H9 (cell line): ENCODE data around the gene WASF3. TPM values are rescaled to one million over a fixed set of nuclear protein-coding genes. Genes with fewer than 3 reads are reported as not detected.

Source experiments
- DNase-seq: peaks from one replicate; pipeline ENCODE4 v3.0.0-alpha.2; 2017
- H2AFZ ChIP-seq: one replicate; pipeline ENCODE4 v1.6.1; 2013; ENCODE audit warnings: mild to moderate bottlenecking, low read length, control low read depth, moderate library complexity
- H2AK5ac ChIP-seq: 2 replicates; pipeline ENCODE4 v1.6.1; 2013; ENCODE audit warnings: low read length, control low read depth, mixed read lengths; ENCODE audit not compliant: insufficient read length
- H2BK120ac ChIP-seq: one replicate; pipeline ENCODE4 v1.6.1; 2013; ENCODE audit warnings: low read depth, mild to moderate bottlenecking, low read length, control low read depth, inconsistent platforms; ENCODE audit not compliant: poor library complexity, severe bottlenecking
- H2BK12ac ChIP-seq: 2 replicates; pipeline ENCODE4 v1.6.1; 2013; ENCODE audit warnings: low read length, control low read depth, mixed read lengths, low read depth; ENCODE audit not compliant: insufficient read length
- H2BK15ac ChIP-seq: 2 replicates; pipeline ENCODE4 v1.6.1; 2013; ENCODE audit warnings: low read depth, low read length, control low read depth
- H2BK20ac ChIP-seq: one replicate; pipeline ENCODE4 v1.6.1; 2013; ENCODE audit warnings: low read depth, mild to moderate bottlenecking, low read length, control low read depth, inconsistent platforms; ENCODE audit not compliant: poor library complexity, severe bottlenecking
- H2BK5ac ChIP-seq: 2 replicates; pipeline ENCODE4 v1.6.1; 2013; ENCODE audit warnings: low read length, control low read depth, mixed read lengths; ENCODE audit not compliant: insufficient read length
- H3K14ac ChIP-seq: 2 replicates; pipeline ENCODE4 v1.6.1; 2013; ENCODE audit warnings: low read length, control low read depth; ENCODE audit not compliant: insufficient read depth
- H3K18ac ChIP-seq: 2 replicates; pipeline ENCODE4 v1.6.1; 2013; ENCODE audit warnings: low read depth, mild to moderate bottlenecking, mixed read lengths, low read length, control low read depth; ENCODE audit not compliant: insufficient read length
- H3K23ac ChIP-seq: 2 replicates; pipeline ENCODE4 v1.6.1; 2013; ENCODE audit warnings: low read length, control low read depth, mixed read lengths, low read depth; ENCODE audit not compliant: insufficient read length
- H3K23me2 ChIP-seq: 2 replicates; pipeline ENCODE4 v1.6.1; 2013; ENCODE audit warnings: low read depth, mild to moderate bottlenecking, mixed read lengths, low read length, control low read depth; ENCODE audit not compliant: insufficient read length, poor library complexity, severe bottlenecking
- H3K27ac ChIP-seq: 2 replicates; pipeline ENCODE4 v1.5.1; 2013; ENCODE audit warnings: low read length, control low read depth, mixed read lengths, low read depth; ENCODE audit not compliant: insufficient read length
- H3K27me3 ChIP-seq: 2 replicates; pipeline ENCODE4 v1.6.1; 2013; ENCODE audit warnings: low read length, control low read depth, inconsistent platforms; ENCODE audit not compliant: insufficient read depth
- H3K4ac ChIP-seq: 2 replicates; pipeline ENCODE4 v1.6.1; 2013; ENCODE audit warnings: low read depth, mild to moderate bottlenecking, control low read depth, inconsistent platforms, low read length, moderate library complexity
- H3K4me1 ChIP-seq: 2 replicates; pipeline ENCODE4 v1.6.1; 2013; ENCODE audit warnings: low read length, control low read depth, inconsistent platforms; ENCODE audit not compliant: insufficient read depth
- H3K4me2 ChIP-seq: 2 replicates; pipeline ENCODE4 v1.6.1; 2013; ENCODE audit warnings: low read length, control low read depth, mixed read lengths; ENCODE audit not compliant: insufficient read length, insufficient read depth
- H3K56ac ChIP-seq: 2 replicates; pipeline ENCODE4 v1.6.1; 2013; ENCODE audit warnings: low read depth, mild to moderate bottlenecking, mixed read lengths, low read length, control low read depth; ENCODE audit not compliant: insufficient read length
- H3K79me1 ChIP-seq: 2 replicates; pipeline ENCODE4 v1.6.1; 2013; ENCODE audit warnings: low read depth, mild to moderate bottlenecking, moderate library complexity, low read length, control low read depth, inconsistent platforms; ENCODE audit not compliant: insufficient read depth, poor library complexity, severe bottlenecking
- H3K79me2 ChIP-seq: 2 replicates; pipeline ENCODE4 v1.6.1; 2013; ENCODE audit warnings: low read length, control low read depth, inconsistent platforms; ENCODE audit not compliant: insufficient read depth
- H3K9ac ChIP-seq: 2 replicates; pipeline ENCODE4 v1.6.1; 2013; ENCODE audit warnings: low read length, control low read depth, mixed read lengths; ENCODE audit not compliant: insufficient read length; ENCODE audit errors: extremely low read depth
- H3K9me3 ChIP-seq: one replicate; pipeline ENCODE4 v1.6.1; 2013; ENCODE audit warnings: low read depth, low read length, inconsistent platforms; ENCODE audit not compliant: control insufficient read depth
- H3T11ph ChIP-seq: one replicate; pipeline ENCODE4 v1.6.1; 2013; ENCODE audit warnings: mild to moderate bottlenecking, low read length, control low read depth, inconsistent platforms
- H4K20me1 ChIP-seq: one replicate; pipeline ENCODE4 v1.6.1; 2013; ENCODE audit not compliant: control insufficient read depth, insufficient read length, insufficient read depth
- H4K5ac ChIP-seq: 2 replicates; pipeline ENCODE4 v1.6.1; 2013; ENCODE audit warnings: low read depth, mild to moderate bottlenecking, mixed read lengths, low read length, control low read depth; ENCODE audit not compliant: insufficient read length
- H4K8ac ChIP-seq: replicated peaks from 2 replicates; pipeline ENCODE4 v1.6.1; 2013; ENCODE audit warnings: low read length, control low read depth, mixed read lengths, low read depth; ENCODE audit not compliant: insufficient read length
- H4K91ac ChIP-seq: 2 replicates; pipeline ENCODE4 v1.6.1; 2013; ENCODE audit warnings: low read depth, mild to moderate bottlenecking, moderate library complexity, mixed read lengths, low read length, control low read depth; ENCODE audit not compliant: insufficient read length
- H3K27ac Mint-ChIP-seq, 3 experiments: 2 replicates in 2 of 3; 3 replicates in 1 of 3; pipeline ENCODE4 v1.8.0; 2020 to 2021; ENCODE audit warnings: mixed read lengths in 3 of 3, mild to moderate bottlenecking in 1 of 3, moderate library complexity in 1 of 3
- H3K27me3 Mint-ChIP-seq: 2 replicates; pipeline ENCODE4 v1.8.0; 2021; ENCODE audit warnings: low read depth, mild to moderate bottlenecking, moderate library complexity, mixed read lengths
- H3K36me3 Mint-ChIP-seq, 3 experiments: 2 replicates in 2 of 3; 3 replicates in 1 of 3; pipeline ENCODE4 v1.8.0; 2020 to 2021; ENCODE audit warnings: low read depth in 3 of 3, mixed read lengths in 3 of 3; ENCODE audit not compliant: insufficient read depth in 1 of 3
- H3K4me1 Mint-ChIP-seq, 2 experiments: 2 replicates each; pipeline ENCODE4 v1.8.0; 2020; ENCODE audit warnings: mixed read lengths in 2 of 2
- H3K4me3 Mint-ChIP-seq, 2 experiments: 2 replicates in 1 of 2; 3 replicates in 1 of 2; pipeline ENCODE4 v1.8.0; 2020 to 2021; ENCODE audit warnings: mild to moderate bottlenecking in 2 of 2, mixed read lengths in 2 of 2, moderate library complexity in 1 of 2
- H3K9me3 Mint-ChIP-seq, 2 experiments: 2 replicates in 1 of 2; 3 replicates in 1 of 2; pipeline ENCODE4 v1.8.0; 2020; ENCODE audit warnings: mild to moderate bottlenecking in 2 of 2, mixed read lengths in 2 of 2, moderate library complexity in 1 of 2
- WGBS: extraction: QIAGEN DNeasy Blood & Tissue Kit; methylation state at CpG from one replicate; pipeline ENCODE4 v1.1.7; 2013; ENCODE audit warnings: missing lambda C conversion rate, low lambda C conversion rate, mixed read lengths; ENCODE audit not compliant: insufficient read length; ENCODE audit errors: extremely low coverage; 5-methylcytosine and 5-hydroxymethylcytosine counted together
- total RNA-seq: library from RNA; stranded (reverse); gene quantifications from 2 replicates; pipeline ENCODE4 v1.2.1, GENCODE V29; 2021
- TF ChIP-seq, protein P1 (sequence below): fragments of 200-600 bp; sonication (generic); conservative IDR thresholded peaks from 3 replicates; pipeline ENCODE4 v1.8.0; 2021; ENCODE audit warnings: antibody characterized with exemption, mild to moderate bottlenecking

Gene WASF3
- total RNA-seq, 1 experiment from 2014 or later = 22.2 TPM

DNA sequence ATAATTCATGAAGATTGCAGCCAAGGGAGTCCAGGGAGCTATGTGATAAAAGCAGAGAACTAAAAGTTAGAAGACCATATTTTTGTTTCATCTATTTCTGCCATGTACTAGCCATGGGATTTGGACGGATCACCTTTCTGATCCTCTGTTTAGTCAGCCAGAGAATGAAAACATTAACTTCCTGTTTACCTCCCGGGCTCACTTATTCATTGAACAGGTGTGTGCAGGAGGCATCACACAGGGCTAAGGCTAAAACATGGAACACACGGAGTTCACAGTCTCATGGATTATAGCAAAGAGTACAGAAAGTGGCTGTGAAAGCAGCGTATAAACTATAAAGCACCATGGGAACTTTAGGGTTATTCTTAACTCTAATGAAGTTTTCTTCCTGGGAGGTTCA lies 106.3 kb downstream of the WASF3 start:
- Histone ChIP-seq H2BK20ac (no peak overlapping the region), H2AFZ (no peak overlapping the region), H2BK15ac (no peak overlapping the region), H3K79me1 (no peaks in the 10 kb centered on the region), H2AK5ac (no peak overlapping the region), H3K79me2 (no peaks in the 10 kb centered on the region), H3K27me3 (no peaks in the 10 kb centered on the region), H4K8ac (no peak overlapping the region), H3K14ac (no peak overlapping the region), H3K4me2 (no peak overlapping the region), H3K4me1 (no peaks in the 10 kb centered on the region), H3K9ac (no peak overlapping the region), H3K56ac (no peak overlapping the region), H3T11ph (no peak overlapping the region), H4K5ac (no peak overlapping the region), H2BK12ac (no peak overlapping the region), H3K9me3 (no peaks in the 10 kb centered on the region), H3K27ac (no peak overlapping the region), H2BK120ac (no peak overlapping the region), H2BK5ac (no peak overlapping the region), H3K23me2 (no peaks in the 10 kb centered on the region), H3K4ac (no peak overlapping the region), H3K23ac (no peak overlapping the region), H4K91ac (no peak overlapping the region), H4K20me1 (no peaks in the 10 kb centered on the region), H3K18ac (no peak overlapping the region)
- Mint-ChIP-seq H3K4me3 (no peak overlapping the region), H3K36me3 (peaks cover 0 to 4% (median 0%) of the 10 kb centered on the region in 3 experiments; a peak in 2 of 7 replicates), H3K9me3 (no peaks in the 10 kb centered on the region), H3K27me3 (no peaks in the 10 kb centered on the region), H3K27ac (no peak overlapping the region; a peak in 2 of 7 replicates), H3K4me1 (peaks cover 0 to 3% of the 10 kb centered on the region in 2 experiments; a peak in 1 of 4 replicates)
- DNase-seq = no peak
- WGBS = no CpG with 5 or more reads among the region's 4 CpGs
- TF ChIP-seq, protein P1, sequence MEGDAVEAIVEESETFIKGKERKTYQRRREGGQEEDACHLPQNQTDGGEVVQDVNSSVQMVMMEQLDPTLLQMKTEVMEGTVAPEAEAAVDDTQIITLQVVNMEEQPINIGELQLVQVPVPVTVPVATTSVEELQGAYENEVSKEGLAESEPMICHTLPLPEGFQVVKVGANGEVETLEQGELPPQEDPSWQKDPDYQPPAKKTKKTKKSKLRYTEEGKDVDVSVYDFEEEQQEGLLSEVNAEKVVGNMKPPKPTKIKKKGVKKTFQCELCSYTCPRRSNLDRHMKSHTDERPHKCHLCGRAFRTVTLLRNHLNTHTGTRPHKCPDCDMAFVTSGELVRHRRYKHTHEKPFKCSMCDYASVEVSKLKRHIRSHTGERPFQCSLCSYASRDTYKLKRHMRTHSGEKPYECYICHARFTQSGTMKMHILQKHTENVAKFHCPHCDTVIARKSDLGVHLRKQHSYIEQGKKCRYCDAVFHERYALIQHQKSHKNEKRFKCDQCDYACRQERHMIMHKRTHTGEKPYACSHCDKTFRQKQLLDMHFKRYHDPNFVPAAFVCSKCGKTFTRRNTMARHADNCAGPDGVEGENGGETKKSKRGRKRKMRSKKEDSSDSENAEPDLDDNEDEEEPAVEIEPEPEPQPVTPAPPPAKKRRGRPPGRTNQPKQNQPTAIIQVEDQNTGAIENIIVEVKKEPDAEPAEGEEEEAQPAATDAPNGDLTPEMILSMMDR = no peak
